Measurements from ENCODE around the gene DNMBP.

- TF ChIP-seq POLR2AphosphoS5 (IDR thresholded peaks at IDR 0.05; ENCODE audit: low read depth, low read length) (no peak), REST (IDR thresholded peaks at IDR 0.05; ENCODE audit: insufficient read depth in 1 of 2, low read depth in 2 of 2, low read length in 2 of 2) (no peak)
These were observed 78.8 kb downstream of the DNMBP start for GRCh38 chr10:99930731-99931550.

Data from PFSK-1 (cell line).